DND-41 (cell line): ENCODE data around the gene ANKRD28.

Experiments
- CTCF ChIP-seq: IDR thresholded peaks from 2 replicates; pipeline ENCODE4 v1.5.1; 2012; ENCODE audit warnings: borderline replicate concordance, low read length, moderate library complexity, mild to moderate bottlenecking; ENCODE audit not compliant: poor library complexity, severe bottlenecking; ENCODE audit errors: extremely low read depth
- EZH2 ChIP-seq: IDR thresholded peaks from 3 replicates; pipeline ENCODE4 v1.6.1; 2012; ENCODE audit warnings: borderline replicate concordance, low read depth, mild to moderate bottlenecking, moderate library complexity, low read length, inconsistent platforms; ENCODE audit not compliant: severe bottlenecking

- TF ChIP-seq CTCF (no peak), EZH2 (no peak)
These were observed 86.5 kb downstream of the ANKRD28 start for GRCh38 chr3:15711281-15711680.
